ENCODE measurements around the gene SKOR2.

- TF ChIP-seq CTCF (IDR thresholded peaks at IDR 0.05 in 8 of 11, conservative IDR thresholded peaks at IDR 0.05 in 3 of 11) (no peak), POLR2AphosphoS5 (IDR thresholded peaks at IDR 0.05) (no peak), POLR2A (IDR thresholded peaks at IDR 0.05) (no peak)
Measured at GRCh38 chr18:47261902-47262300, 10.4 kb upstream of the SKOR2 start.

All from spleen (tissue), 7 donors.